SK-N-SH (cell line): ENCODE data around the gene ARHGAP25. TPM values are rescaled to one million over a fixed set of nuclear protein-coding genes. Genes with fewer than 3 reads are reported as not detected.

Source experiments
- CTCF ChIA-PET: fragments of 300-600, 350-600 bp; formaldehyde crosslinking; extraction: SDS; loops from one replicate; lab custom pipeline; 2021; lab: Yijun Ruan, JAX
- POLR2A ChIA-PET: fragments of 350-600 bp; sonication (Branson Sonifier 250); formaldehyde crosslinking; extraction: SDS; loops from one replicate; lab custom pipeline; 2020; ENCODE audit warnings: antibody characterized with exemption, inconsistent platforms; lab: Yijun Ruan, JAX
- DNase-seq: peaks from one replicate; pipeline ENCODE4 v3.0.0; 2012
- H2AFZ ChIP-seq: fragments of 200-600 bp; sonication (generic); 2 replicates; pipeline ENCODE4 v1.8.1; 2016; ENCODE audit warnings: antibody characterized with exemption, mild to moderate bottlenecking, low read depth
- H3F3A ChIP-seq: fragments of 200-600 bp; sonication (generic); replicated peaks from 2 replicates; pipeline ENCODE3; 2016; ENCODE audit warnings: antibody characterized with exemption, mild to moderate bottlenecking; ENCODE audit not compliant: insufficient read depth
- H3K27ac ChIP-seq, 2 experiments: fragments of 200-500 bp in 1 of 2; fragments of 200-600 bp in 1 of 2; sonication (Bioruptor generic) in 1 of 2; sonication (generic), shearing (Covaris generic) in 1 of 2; 2 replicates each; pipeline versions ENCODE4 v1.5.1 to v1.6.1; 2014 to 2016; ENCODE audit warnings: low read depth in 2 of 2, inconsistent platforms in 1 of 2, low read length in 1 of 2, mild to moderate bottlenecking in 1 of 2, mixed read lengths in 1 of 2
- H3K27me3 ChIP-seq: fragments of 200-600 bp; sonication (generic), shearing (Covaris generic); 2 replicates; pipeline ENCODE4 v1.6.1; 2016; ENCODE audit warnings: mixed run types; ENCODE audit not compliant: insufficient read depth
- H3K36me3 ChIP-seq, 2 experiments: fragments of 200-500 bp in 1 of 2; fragments of 200-600 bp in 1 of 2; sonication (Bioruptor generic) in 1 of 2; sonication (generic) in 1 of 2; replicated peaks in 1 of 2; 2 replicates each; pipeline versions ENCODE3 to v1.5.1; 2014 to 2016; ENCODE audit warnings: low read length in 1 of 2, mild to moderate bottlenecking in 1 of 2; ENCODE audit not compliant: insufficient read depth in 2 of 2, control insufficient read depth in 1 of 2
- H3K4me1 ChIP-seq, 2 experiments: fragments of 200-500 bp in 1 of 2; fragments of 200-600 bp in 1 of 2; sonication (Bioruptor generic) in 1 of 2; sonication (generic), shearing (Covaris generic) in 1 of 2; 2 replicates each; pipeline versions ENCODE4 v1.5.1 to v1.6.1; 2014 to 2016; ENCODE audit warnings: low read depth in 1 of 2, low read length in 1 of 2, mixed run types in 1 of 2; ENCODE audit not compliant: insufficient read depth in 2 of 2, control insufficient read depth in 1 of 2
- H3K4me2 ChIP-seq: fragments of 200-600 bp; sonication (generic), shearing (Covaris generic); 2 replicates; pipeline ENCODE4 v1.6.1; 2017; ENCODE audit warnings: mixed run types
- H3K4me3 ChIP-seq, 2 experiments: fragments of 200-500 bp in 1 of 2; fragments of 200-600 bp in 1 of 2; sonication (Bioruptor generic) in 1 of 2; sonication (generic), shearing (Covaris generic) in 1 of 2; 2 replicates each; pipeline versions ENCODE4 v1.5.1 to v1.8.1; 2014 to 2016; ENCODE audit warnings: low read depth in 2 of 2, inconsistent platforms in 1 of 2, low read length in 1 of 2, mild to moderate bottlenecking in 1 of 2, mixed read lengths in 1 of 2, moderate library complexity in 1 of 2
- H3K79me2 ChIP-seq: fragments of 200-600 bp; sonication (generic); 2 replicates; pipeline ENCODE4 v1.8.1; 2017; ENCODE audit warnings: mild to moderate bottlenecking; ENCODE audit not compliant: insufficient read depth
- H3K9ac ChIP-seq: fragments of 200-600 bp; sonication (generic); 2 replicates; pipeline ENCODE4 v1.6.1; 2017; ENCODE audit warnings: mixed run types
- H3K9me2 ChIP-seq: fragments of 200-600 bp; sonication (generic); 2 replicates; pipeline ENCODE4 v1.6.1; 2017; ENCODE audit warnings: mixed run types
- H3K9me3 ChIP-seq: fragments of 200-600 bp; sonication (generic); 2 replicates; pipeline ENCODE4 v1.6.1; 2017; ENCODE audit warnings: mixed run types, mild to moderate bottlenecking, moderate library complexity
- H4K20me1 ChIP-seq: fragments of 200-600 bp; sonication (generic); 2 replicates; pipeline ENCODE4 v1.6.1; 2017; ENCODE audit warnings: mild to moderate bottlenecking, mixed run types; ENCODE audit not compliant: insufficient read depth
- CTCF ChIP-seq: fragments of 200-600 bp; sonication (generic); IDR thresholded peaks from 2 replicates; pipeline ENCODE4 v1.6.1; 2017; ENCODE audit warnings: antibody characterized with exemption, mild to moderate bottlenecking, moderate library complexity
- FOXJ3 ChIP-seq: sonication (generic); formaldehyde crosslinking; IDR thresholded peaks from 2 replicates; pipeline ENCODE4 v1.5.1; 2020; ENCODE audit warnings: mild to moderate bottlenecking, missing genetic modification reagents
- GABPA ChIP-seq: IDR thresholded peaks from 2 replicates; pipeline ENCODE4 v1.4.0; 2012; ENCODE audit warnings: low read depth, mild to moderate bottlenecking
- GATA2 ChIP-seq: sonication (generic); formaldehyde crosslinking; IDR thresholded peaks from 2 replicates; pipeline ENCODE4 v1.5.0; 2020; ENCODE audit warnings: mild to moderate bottlenecking, missing genetic modification reagents
- JUND ChIP-seq: IDR thresholded peaks from 2 replicates; pipeline ENCODE4 v1.4.0; 2012
- MEF2A ChIP-seq: IDR thresholded peaks from 2 replicates; pipeline ENCODE4 v1.4.0; 2012; ENCODE audit warnings: low read depth, borderline replicate concordance
- RCOR1 ChIP-seq: fragments of 150-350 bp; IDR thresholded peaks from 2 replicates; pipeline ENCODE4 v1.6.1; 2017; ENCODE audit warnings: antibody characterized with exemption, low read length
- REST ChIP-seq: IDR thresholded peaks from 2 replicates; pipeline ENCODE4 v1.6.1; 2012; ENCODE audit warnings: mild to moderate bottlenecking, low read depth, low read length, moderate library complexity
- SIN3A ChIP-seq: IDR thresholded peaks from 2 replicates; pipeline ENCODE4 v1.6.1; 2012; ENCODE audit warnings: low read depth, mild to moderate bottlenecking, low read length, moderate library complexity, borderline replicate concordance
- SMC3 ChIP-seq: IDR thresholded peaks from 2 replicates; pipeline ENCODE4 v1.6.1; 2012; ENCODE audit warnings: low read depth, low read length, improper control_type of control experiment
- TAF1 ChIP-seq: IDR thresholded peaks from 2 replicates; pipeline ENCODE4 v1.6.1; 2012; ENCODE audit warnings: low read depth, mild to moderate bottlenecking, low read length, moderate library complexity, borderline replicate concordance
- TCF12 ChIP-seq: IDR thresholded peaks from 2 replicates; pipeline ENCODE4 v1.4.0; 2012
- TEAD4 ChIP-seq: IDR thresholded peaks from 2 replicates; pipeline ENCODE4 v1.4.0; 2012; ENCODE audit warnings: mild to moderate bottlenecking, borderline replicate concordance; ENCODE audit not compliant: insufficient read depth
- ZBTB33 ChIP-seq: IDR thresholded peaks from 2 replicates; pipeline ENCODE4 v1.4.0; 2012; ENCODE audit warnings: low read depth, borderline replicate concordance
- WGBS: methylation state at CpG from one replicate; pipeline ENCODE4 v1.1.6; 2017; ENCODE audit warnings: low lambda C conversion rate; 5-methylcytosine and 5-hydroxymethylcytosine counted together
- polyA plus RNA-seq, 3 experiments: library from polyadenylated mRNA; depleted of rRNA; stranded (reverse); fragments of >200 nt; gene quantifications; 2 replicates each; pipeline ENCODE4 v1.2.3, GENCODE V29; 2012
- TF ChIP-seq, protein P1 (sequence below): IDR thresholded peaks from 2 replicates; pipeline ENCODE4 v1.4.0; 2012; ENCODE audit warnings: low read depth, borderline replicate concordance

The ARHGAP25 gene
- polyA plus RNA-seq, 1 of the 3 experiments (the other 2 are of a cell fraction) = not detected

DNA sequence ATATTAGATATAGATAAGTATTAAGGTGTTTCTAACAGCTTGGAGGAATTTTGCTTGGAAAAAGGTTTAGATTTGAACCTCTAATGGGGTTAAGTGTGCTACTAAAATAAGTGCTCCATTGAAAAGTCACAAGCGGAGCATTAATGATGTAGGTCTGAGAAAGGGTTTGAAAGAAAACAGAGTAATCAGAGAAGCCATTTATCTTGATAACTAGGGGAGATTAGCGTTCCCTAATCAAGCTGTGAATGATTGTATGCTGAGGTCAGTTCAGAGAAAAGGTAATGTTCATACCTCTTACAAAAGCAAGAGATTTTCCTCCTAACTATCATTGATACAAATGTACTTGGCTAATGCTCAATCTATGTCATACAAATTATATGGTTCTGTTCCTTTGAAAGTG lies 1.5 kb downstream of the ARHGAP25 start:
- 42% methylated on average over 2 of the region's 2 CpGs for WGBS
- no peaks in the 10 kb centered on the region for H3K79me2 ChIP-seq
- CTCF ChIA-PET = no interaction called here

GRCh38 chr2:68737711-68738110 lies 3.1 kb downstream of the ARHGAP25 start:
- no peak overlapping the region for H3K27ac ChIP-seq
- no peaks in the 10 kb centered on the region for H3K9me2 ChIP-seq
- H3K9ac ChIP-seq = no peak overlapping the region
- WGBS = 43% methylated on average over 1 of the region's 1 CpG
- no peaks in the 10 kb centered on the region for H3K79me2 ChIP-seq
- H3K4me2 ChIP-seq = peak overlapping the region; percentile 37; the same call in 1 of the 2 replicates
- H3K27me3 ChIP-seq = no peaks in the 10 kb centered on the region
- H2AFZ ChIP-seq = 0 out of 2 replicates have a peak overlapping the region, but pooled peaks have one; percentile 9
- CTCF ChIA-PET = interaction anchor here (1.1 to 7.3 kb wide), 5 partner anchors 15 to 250 kb away, joined by 3 to 53 read pairs (median 6); no protein-coding TSS in a partner anchor
- no peak overlapping the region for H3K4me3 ChIP-seq
- no peaks in the 10 kb centered on the region for H3K9me3 ChIP-seq
- H3F3A ChIP-seq = no peaks in the 10 kb centered on the region
- H3K36me3 ChIP-seq = no peaks in the 10 kb centered on the region
- no peak for DNase-seq
- H4K20me1 ChIP-seq = no peaks in the 10 kb centered on the region
- POLR2A ChIA-PET = no interaction called here
- H3K4me1 ChIP-seq = no peaks in the 10 kb centered on the region
- TF ChIP-seq, protein P1, sequence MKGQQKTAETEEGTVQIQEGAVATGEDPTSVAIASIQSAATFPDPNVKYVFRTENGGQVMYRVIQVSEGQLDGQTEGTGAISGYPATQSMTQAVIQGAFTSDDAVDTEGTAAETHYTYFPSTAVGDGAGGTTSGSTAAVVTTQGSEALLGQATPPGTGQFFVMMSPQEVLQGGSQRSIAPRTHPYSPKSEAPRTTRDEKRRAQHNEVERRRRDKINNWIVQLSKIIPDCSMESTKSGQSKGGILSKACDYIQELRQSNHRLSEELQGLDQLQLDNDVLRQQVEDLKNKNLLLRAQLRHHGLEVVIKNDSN = no peak
- TF ChIP-seq GATA2 (CRISPR knock-in tag) (no peak), JUND (no peak), REST (no peak), SIN3A (no peak), SMC3 (no peak), RCOR1 (no peak), TEAD4 (no peak), GABPA (no peak)

More for the DNA sequence above, 1.5 kb downstream of the ARHGAP25 start:
- Histone ChIP-seq H3K4me1 (no peaks in the 10 kb centered on the region), H3K9me3 (no peaks in the 10 kb centered on the region), H3K4me2 (no peak overlapping the region), H3K27ac (no peak overlapping the region), H3K27me3 (no peaks in the 10 kb centered on the region), H3K9me2 (no peaks in the 10 kb centered on the region), H4K20me1 (no peaks in the 10 kb centered on the region), H2AFZ (no peak overlapping the region), H3K4me3 (no peak overlapping the region), H3K9ac (no peak overlapping the region), H3K36me3 (no peaks in the 10 kb centered on the region), H3F3A (no peaks in the 10 kb centered on the region)
- DNase-seq = no peak
- POLR2A ChIA-PET = no interaction called here
- TF ChIP-seq MEF2A (no peak), ZBTB33 (no peak), CTCF (no peak), TCF12 (no peak), FOXJ3 (CRISPR knock-in tag) (no peak), TAF1 (no peak), TEAD4 (no peak)
